ENCODE data around the gene EML4.

EML4 gene

DNA sequence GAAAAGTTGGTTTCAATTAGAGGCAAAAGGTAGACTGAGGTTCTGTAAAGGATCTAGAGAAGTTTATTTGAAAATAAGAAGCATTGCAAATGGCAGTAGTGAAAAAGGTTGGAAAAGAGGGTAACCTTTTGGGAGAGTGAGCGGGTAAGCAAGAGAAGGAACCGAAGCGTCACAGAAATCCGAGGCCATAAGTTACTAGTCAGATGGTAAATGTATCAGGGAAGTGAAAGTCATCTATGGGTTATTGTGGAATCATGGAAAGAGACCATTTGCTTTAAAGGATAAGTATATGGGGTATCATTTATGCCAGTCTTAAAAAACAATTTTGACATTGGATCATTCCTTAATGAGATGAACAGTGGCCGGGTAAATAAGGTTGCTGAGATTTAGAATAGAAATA, 30.5 kb downstream of the EML4 start:
- Histone ChIP-seq H3K4me3 (ENCODE audit: low read depth in 1 of 2, low read length in 1 of 2) (no peak overlapping the region), H3K27ac (no peak overlapping the region), H3K9me3 (no peaks in the 10 kb centered on the region), H3K27me3 (no peaks in the 10 kb centered on the region), H3K36me3 (no peaks in the 10 kb centered on the region), H3K4me1 (ENCODE audit: control insufficient read depth in 1 of 2, insufficient read depth in 1 of 2, low read depth in 1 of 2, low read length in 1 of 2) (peaks cover 50 to 57% of the 10 kb centered on the region in 2 experiments)
- TF ChIP-seq, protein P1, sequence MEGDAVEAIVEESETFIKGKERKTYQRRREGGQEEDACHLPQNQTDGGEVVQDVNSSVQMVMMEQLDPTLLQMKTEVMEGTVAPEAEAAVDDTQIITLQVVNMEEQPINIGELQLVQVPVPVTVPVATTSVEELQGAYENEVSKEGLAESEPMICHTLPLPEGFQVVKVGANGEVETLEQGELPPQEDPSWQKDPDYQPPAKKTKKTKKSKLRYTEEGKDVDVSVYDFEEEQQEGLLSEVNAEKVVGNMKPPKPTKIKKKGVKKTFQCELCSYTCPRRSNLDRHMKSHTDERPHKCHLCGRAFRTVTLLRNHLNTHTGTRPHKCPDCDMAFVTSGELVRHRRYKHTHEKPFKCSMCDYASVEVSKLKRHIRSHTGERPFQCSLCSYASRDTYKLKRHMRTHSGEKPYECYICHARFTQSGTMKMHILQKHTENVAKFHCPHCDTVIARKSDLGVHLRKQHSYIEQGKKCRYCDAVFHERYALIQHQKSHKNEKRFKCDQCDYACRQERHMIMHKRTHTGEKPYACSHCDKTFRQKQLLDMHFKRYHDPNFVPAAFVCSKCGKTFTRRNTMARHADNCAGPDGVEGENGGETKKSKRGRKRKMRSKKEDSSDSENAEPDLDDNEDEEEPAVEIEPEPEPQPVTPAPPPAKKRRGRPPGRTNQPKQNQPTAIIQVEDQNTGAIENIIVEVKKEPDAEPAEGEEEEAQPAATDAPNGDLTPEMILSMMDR (IDR thresholded peaks at IDR 0.05) = no peak

- Histone ChIP-seq H3K36me3 (no peaks in the 10 kb centered on the region), H3K9me3 (no peaks in the 10 kb centered on the region), H3K4me1 (ENCODE audit: control insufficient read depth in 1 of 2, insufficient read depth in 1 of 2, low read depth in 1 of 2, low read length in 1 of 2) (peaks cover 40 to 48% of the 10 kb centered on the region in 2 experiments), H3K27me3 (no peaks in the 10 kb centered on the region), H3K27ac (peak overlapping the region; percentile 9), H3K4me3 (ENCODE audit: low read depth in 1 of 2, low read length in 1 of 2) (no peak overlapping the region)
- TF ChIP-seq, protein P1 (IDR thresholded peaks at IDR 0.05) = no peak
Measured at GRCh38 chr2:42200926-42201855, 32.0 kb downstream of the EML4 start.

- Histone ChIP-seq H3K36me3 (no peaks in the 10 kb centered on the region), H3K27me3 (no peaks in the 10 kb centered on the region), H3K4me1 (ENCODE audit: control insufficient read depth in 1 of 2, insufficient read depth in 1 of 2, low read depth in 1 of 2, low read length in 1 of 2) (peaks cover 27 to 34% of the 10 kb centered on the region in 2 experiments), H3K27ac (no peak overlapping the region), H3K9me3 (no peaks in the 10 kb centered on the region), H3K4me3 (ENCODE audit: low read depth in 1 of 2, low read length in 1 of 2) (no peak overlapping the region)
- TF ChIP-seq, protein P1 (IDR thresholded peaks at IDR 0.05) = no peak
Measured at GRCh38 chr2:42202634-42203008, 33.5 kb downstream of the EML4 start.

GRCh38 chr2:42203792-42204191, 34.6 kb downstream of the EML4 start:
- Histone ChIP-seq H3K9me3 (no peaks in the 10 kb centered on the region), H3K27ac (no peak overlapping the region), H3K4me1 (ENCODE audit: control insufficient read depth in 1 of 2, insufficient read depth in 1 of 2, low read depth in 1 of 2, low read length in 1 of 2) (peaks cover 19 to 29% of the 10 kb centered on the region in 2 experiments), H3K4me3 (ENCODE audit: low read depth in 1 of 2, low read length in 1 of 2) (no peak overlapping the region), H3K27me3 (no peaks in the 10 kb centered on the region), H3K36me3 (no peaks in the 10 kb centered on the region)
- TF ChIP-seq, protein P1 (IDR thresholded peaks at IDR 0.05) = no peak

- Histone ChIP-seq H3K4me1 (ENCODE audit: control insufficient read depth in 1 of 2, insufficient read depth in 1 of 2, low read depth in 1 of 2, low read length in 1 of 2) (peaks cover 23 to 40% of the 10 kb centered on the region in 2 experiments), H3K4me3 (ENCODE audit: low read depth in 1 of 2, low read length in 1 of 2) (no peak overlapping the region), H3K27ac (peak overlapping the region; percentile 23), H3K9me3 (no peaks in the 10 kb centered on the region), H3K27me3 (no peaks in the 10 kb centered on the region), H3K36me3 (no peaks in the 10 kb centered on the region)
- TF ChIP-seq, protein P1 (IDR thresholded peaks at IDR 0.05) = no peak
Measured at GRCh38 chr2:42205337-42205736, 36.2 kb downstream of the EML4 start.

All from neutrophil (primary cell).